Stimulated activated CD4-positive, alpha-beta T cell treated with anti-CD3 and anti-CD28 coated beads, TNF-alpha, amount 100 ng/mL, for 24 hours (primary cell): ENCODE measurements around the gene F8.

Source experiments
- DNase-seq, 3 experiments: peaks; one replicate each; pipeline ENCODE4 v3.0.0-alpha.2; 2020; ENCODE audit warnings: low read depth in 3 of 3

F8 gene

DNA sequence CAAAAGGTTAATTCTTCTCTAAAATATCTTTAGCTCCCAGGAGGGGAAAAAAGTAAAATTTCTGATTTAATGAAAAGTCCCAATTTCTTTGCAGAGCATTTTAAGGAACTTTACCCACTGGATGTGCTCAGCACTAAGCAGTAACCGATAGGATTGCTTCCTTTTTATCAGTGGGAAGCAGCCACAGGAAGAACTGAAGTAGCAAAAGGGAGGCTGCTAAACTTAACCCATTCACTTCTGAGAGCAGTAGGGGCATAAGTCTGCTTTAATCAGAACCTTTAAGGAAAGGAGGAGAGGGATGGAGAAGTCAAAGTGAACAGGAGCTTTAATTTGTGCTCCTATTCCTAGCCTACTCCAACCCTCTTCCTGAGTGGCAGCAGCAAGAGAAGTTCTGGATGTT is at the start of gene F8:
Gene F8 (minus strand): TSS at position 139 of the 400 bp plus-strand sequence. CDS start 171 bp downstream, outside the sequence.
- no peak for DNase-seq

DNA sequence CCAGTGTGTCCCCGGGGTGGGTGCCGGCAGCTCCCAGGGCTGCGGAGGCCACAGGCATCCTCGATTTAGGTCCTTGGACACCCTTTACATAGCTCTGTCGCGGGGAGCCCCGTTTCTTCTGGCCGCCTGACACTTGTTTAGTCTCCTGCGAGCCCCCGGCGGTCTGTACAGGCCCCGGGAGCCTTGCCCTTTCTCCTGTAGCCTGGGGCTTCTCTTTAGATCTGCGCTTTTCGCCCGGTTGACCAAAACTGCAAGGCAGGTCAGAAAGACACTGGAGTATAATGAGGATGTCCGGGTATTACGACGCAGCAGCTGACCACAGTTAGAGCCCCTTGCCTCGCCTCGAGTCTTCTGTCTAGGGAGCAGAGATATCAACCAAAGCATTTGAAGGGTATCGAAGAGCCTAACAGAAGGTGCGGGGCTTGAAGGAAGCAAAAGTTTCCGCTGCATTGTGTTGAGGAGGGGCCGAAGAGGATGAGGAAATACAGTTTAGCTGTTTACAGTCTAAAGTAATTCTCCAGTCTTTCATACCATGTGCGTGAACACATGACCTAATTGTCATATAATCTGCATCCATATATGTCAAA is 49.3 kb upstream of the F8 start:
- DNase-seq, result no peak

DNA sequence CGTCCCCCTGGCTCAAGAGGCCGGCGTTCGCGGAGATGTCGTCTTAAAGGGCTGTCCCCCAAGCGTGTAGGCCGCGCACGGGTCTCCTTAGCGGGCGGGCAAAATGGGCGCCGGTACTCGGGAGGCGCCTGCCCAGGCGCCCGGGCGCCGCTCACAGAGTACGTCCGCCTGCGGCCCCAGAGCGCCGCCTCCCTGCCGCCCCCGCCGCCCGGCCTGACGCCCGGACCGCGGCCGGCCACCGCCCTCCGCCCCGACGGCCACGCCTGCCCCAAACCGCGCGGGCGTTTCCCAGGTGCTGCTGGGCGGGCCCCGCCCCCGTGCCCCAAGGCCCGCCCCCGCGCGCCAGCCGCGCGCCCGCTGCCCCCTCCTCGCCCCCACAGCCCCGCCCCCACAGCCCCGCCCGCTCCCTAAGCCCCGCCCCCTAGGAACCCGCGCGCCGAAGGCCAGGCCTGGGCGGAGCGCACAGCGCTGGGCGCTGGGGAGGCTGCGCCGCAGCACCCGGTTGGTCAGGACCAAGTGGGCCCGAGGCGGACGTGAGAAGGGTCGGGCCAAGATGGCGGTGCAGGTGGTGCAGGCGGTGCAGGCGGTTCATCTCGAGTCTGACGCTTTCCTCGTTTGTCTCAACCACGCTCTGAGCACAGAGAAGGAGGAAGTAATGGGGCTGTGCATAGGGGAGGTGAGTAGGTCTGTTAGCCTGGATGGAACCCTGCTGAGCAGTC is 48.6 kb upstream of the F8 start, which contains the start of the genes BRCC3, CMC4 and MTCP1:
Gene BRCC3 (plus strand): TSS at position 534 of the 719 bp plus-strand sequence. CDS start 20 bp downstream, at position 554.
Gene CMC4 (minus strand): TSS at position 162 of the 719 bp plus-strand sequence. CDS start 7,113 bp downstream, outside the sequence.
Gene MTCP1 (minus strand): TSS at position 162 of the 719 bp plus-strand sequence. CDS start 5,126 bp downstream, outside the sequence.
- peak; percentile 36 to 75 (median 53) for DNase-seq

DNA sequence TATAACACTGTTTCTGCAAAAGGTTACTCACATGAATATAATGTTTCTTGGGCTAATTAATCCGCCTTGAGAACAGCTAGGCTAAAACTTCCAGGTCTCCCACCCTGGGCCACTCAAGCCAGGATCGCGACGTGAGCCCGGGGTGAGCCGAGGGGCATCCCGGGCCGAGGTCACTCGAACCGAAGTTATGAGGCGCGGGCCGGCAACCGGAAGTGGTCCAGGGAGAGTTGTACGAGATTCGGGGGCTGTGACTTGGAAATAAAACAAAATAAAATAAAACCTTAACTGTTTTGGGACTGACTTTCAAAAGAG is 48.1 kb upstream of the F8 start:
- DNase-seq, result no peak

DNA sequence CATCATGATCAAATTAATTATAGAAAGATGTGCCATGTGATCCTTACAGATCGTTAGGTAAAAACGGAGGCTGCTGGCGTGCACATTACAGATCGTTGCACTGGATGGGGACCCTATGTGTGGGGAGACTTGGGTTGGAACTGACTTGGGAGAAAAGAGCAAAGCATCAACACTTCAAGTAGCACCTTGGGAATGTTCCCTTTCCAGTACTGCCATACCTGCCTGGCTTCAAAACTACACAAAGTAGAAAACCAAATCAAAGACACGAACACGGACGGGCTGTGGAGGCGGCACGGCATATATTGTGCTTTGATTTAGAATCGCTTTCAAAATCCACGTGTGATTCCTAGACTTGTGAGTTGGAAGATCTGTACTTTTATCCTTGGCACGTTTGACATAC is 47.5 kb upstream of the F8 start:
- no peak for DNase-seq

DNA sequence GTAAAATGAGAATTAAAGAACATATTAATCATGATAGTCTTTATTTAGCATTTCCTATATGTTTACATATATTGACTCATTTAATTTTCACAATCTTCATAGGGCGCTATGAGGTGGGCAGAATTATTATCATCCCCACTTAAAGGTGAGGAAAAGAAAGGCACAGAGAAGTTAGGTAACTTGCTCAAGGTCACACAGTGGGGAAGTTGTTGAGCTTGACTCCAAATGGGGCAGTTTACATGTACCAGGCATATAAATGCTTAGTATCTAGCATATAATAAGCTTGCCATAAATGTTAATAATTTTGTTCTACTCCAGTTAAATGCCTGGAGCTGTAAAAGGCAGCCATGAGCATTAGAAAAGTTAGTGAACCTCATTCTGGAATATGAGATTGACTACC is 46.9 kb upstream of the F8 start:
- no peak for DNase-seq

DNA sequence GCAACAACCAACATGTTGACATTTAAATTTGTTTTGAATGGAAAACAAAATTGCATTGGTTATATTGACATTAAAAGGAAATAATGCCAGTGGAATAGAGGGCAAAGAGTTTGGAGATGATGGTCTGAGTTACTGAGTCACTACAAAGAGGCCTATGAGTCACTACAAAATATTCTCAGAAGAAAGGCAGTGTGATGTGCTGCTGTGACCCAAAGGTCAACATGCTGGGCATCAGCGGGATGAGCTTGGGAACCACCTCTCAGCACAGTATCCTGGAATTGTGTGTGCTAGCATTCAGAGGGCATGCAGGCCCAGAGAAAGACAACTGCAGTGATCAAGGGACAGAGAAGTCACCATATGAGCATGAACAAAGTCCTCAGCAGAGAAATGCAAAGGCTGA is 45.6 kb upstream of the F8 start:
- no peak for DNase-seq

DNA sequence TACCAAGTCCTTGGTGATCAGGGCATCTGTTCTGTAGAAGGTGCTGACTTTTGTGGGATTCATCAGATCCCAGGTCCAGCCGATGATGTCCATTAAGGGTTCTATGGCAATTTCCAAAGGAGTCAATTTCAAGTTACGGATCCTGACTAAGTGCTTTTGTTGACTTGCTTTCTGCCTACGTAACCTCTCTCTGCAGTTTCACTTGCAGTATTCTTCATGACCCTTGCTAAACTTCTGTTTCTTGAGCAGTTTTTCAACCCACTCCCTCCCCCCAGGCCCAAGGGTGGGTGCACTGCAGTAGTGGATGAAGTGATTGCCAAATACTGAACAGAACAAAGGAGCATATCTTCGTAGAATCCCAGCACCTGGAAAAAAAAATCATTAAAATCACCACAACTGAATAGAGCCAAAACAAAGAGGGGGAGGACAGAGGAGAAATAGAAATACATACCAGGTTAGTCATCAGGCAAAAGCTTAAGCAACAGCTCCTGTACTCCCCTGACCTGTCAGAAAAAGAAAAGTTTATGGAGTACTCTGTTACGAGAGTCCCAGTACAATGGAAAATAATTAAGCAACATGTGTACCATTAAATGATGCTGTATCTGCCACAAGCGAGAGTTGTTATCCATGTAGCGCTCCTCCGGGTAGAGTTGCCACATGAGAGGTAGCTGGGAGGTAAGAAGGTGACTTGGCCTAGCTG is 42.7 kb upstream of the F8 start:
- DNase-seq, result no peak

DNA sequence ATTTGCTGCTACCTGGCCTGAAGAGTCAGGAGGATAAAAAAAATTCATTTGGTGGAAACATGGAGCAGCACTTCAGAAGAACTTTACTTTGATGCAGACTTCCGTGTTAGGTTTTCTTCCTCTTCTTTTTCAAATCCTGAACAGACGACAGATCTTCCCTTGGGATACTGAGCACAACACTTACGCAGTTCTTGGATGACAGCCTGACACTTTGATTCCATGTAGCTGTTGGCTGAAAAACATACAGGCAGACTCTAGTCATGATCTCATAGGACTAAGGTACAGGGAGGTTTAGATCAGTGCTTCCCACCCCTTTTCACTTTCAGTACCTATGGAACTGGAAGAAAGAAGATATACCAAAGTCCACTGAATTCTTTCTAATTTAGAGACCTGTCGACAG is 39.2 kb upstream of the F8 start:
- no peak for DNase-seq

DNA sequence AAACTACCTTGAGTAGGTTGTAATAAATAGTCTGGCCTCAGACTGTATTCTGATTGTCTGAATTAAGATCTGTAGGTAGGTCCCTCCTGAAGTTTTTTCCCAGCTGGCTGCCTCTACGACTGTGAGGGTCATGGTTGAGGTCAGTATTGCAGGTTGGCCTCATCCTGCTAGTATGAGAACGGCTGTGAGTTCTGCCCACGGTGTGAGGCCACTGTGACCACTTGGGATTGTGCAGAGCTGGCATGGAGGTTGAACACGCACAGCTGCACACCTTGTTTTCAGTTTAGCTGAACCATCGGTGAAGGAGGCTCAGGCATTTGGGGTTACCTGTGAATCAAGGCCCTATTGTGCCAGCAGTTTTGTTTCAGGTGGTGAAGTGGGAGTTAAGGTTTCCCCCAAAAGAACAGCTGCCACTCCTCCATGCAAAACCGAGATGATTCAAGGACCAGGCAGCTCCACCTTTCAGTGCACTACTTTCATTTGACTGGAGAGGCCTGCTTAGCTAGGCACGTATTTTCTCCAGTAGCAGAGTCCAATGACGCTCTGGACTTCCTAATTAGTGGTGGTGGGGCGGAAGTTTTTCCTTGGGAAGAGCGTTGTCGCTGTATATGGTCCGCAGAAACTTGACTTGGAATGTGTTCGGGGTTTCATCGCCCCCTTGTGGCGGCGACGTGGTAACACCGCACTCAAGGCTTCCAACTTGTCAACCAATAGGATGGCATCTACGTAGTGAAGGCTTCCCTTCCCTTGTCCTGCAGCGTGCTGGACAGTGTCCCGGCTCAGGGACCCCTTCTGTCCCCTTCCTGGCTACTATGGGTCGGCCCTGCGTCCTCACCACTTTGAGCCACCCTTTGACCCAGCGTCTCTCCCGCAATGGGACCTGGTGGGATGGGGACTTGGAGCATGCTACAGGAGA is 34.6 kb upstream of the F8 start:
- DNase-seq, result peak in 2 of 3 experiments; percentile 6 to 24

DNA sequence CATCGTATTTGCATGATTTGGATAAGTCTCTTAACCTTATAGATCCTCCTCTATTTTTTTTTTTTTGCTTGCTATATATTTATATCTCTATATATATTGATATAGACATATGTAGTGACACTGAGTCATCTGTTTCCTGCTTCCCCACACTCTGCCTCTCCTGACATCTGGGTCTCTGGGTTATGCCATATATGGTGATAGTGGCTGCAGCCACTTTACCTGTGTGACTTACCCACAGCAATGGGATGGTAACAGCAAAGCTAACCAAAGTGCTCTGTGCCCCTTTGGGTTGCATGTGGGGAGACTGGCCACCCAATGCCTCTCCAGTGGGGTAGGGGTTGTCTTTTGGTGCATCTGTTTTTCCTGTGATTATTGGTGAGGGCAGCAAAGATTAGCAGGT is 33.9 kb upstream of the F8 start:
- DNase-seq, result no peak

DNA sequence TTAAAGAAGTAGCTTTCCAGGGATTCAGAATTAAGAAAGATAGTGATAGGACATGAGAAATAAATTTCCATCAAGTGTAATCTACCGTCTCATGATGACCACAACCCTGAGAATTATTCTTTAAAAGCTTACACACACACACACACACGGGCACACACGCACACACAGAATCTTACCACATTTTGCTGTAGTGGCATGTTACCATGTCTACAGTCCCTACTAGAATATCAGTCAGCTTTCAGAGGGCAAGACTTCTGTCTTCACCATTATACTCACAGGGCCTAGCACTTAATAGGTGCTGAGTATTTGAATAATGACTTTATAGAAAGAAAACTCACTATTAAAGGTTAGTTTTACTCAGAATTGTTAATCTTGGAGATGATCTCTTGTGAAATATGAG is 33.0 kb upstream of the F8 start:
- no peak for DNase-seq

DNA sequence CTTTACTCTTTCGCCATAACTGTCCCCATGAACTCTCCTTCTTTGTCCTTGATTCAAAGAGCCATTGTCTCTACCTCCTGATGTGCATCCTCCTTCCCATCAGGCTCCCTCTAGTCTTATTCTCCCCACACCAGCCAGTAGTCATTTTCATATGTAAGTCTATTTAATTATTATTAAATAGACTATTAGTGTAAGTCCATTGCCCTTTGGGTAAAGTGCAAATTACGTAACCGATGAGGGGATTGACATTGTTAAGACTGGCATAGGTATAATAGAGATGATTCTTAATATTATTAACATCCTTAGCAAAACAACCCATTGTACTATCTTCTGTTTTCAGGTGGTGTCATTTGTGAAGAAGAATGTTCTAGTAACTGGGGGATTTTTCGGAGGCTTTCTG is 31.7 kb upstream of the F8 start:
- DNase-seq, result no peak

DNA sequence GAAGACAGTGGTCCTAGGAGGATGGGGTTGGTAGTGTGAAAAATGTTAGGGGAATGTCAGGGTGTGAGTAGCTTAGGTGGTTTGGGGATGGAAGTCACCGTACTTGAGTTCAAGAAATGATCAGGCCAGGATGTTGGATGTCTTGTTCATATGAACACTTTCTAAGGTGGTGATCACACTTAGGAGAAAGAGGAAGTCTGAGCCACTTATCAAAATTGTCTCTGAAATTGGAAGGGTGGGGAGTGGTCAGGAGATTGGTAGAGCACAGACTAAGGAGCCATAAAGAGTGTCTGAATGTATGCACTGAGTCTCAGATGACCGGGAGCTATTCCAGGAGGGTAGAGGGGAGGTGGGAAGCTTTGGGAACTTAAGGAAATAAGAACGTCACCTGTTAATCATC is 31.1 kb upstream of the F8 start:
- no peak for DNase-seq

DNA sequence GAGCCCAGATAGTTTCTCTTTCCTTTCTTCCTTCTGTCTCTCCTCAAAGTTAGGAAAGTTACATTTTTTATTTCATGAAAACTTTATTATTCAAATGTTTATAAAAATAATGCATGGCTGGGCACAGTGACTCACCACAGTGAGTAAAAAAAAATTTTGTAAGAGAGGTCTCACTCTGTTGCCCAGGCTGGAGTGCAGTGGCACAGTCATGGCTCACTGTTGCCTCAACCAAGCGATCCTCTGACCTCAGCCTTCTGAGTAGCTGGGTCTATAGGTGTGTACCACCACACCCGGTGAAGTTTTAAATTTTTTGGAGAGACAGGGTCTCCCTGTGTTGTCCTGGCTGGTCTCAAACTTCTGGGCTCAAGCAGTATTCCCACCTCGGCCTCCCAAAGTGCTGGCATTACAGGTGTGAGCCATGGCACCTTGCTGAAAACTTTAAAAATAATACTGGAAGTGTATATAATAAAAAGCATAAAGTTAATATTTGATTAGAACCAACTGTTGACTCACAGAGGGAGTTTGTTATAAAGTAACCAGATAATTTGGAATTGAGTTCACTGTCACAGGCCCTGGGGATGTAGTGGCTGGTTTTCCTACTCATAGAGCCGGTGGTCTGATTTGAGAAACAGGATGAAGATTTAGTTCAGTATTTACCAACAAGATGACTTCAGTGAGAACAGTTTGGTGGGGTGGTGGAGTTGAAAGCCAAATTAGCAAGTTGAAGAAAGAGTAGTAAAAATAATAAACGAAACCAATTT is 30.4 kb upstream of the F8 start:
- no peak for DNase-seq

DNA sequence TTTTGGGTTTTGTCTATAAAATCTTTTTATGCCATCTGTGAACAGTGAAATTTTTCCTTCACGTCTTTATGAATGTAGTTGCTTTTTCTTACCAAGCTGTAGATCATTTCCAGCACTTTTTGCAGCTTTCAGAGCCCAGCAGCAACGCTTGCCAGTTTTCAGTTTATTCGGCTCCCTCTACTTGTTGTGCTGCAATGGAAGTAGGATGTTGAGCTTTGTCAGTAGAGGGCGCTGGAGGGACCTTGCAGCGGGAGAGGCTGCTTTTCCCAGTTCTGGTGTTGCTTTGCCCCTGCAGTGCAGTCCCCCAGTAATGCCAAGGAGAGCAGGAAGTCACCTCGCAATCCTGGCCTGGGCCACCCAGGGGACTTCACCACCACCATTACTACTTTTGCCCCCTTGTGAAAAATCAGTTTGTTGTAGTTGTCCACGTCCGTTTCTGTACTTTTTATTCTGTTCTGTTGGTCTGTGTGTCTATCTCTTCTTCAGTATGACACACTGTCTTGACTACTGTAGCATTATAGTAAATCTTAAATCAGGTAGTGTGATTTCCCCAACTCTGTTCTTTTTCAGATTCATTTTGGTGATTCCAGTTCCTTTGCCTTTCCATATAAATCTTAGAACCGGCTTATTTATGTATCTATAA is 26.6 kb upstream of the F8 start:
- DNase-seq, result no peak

DNA sequence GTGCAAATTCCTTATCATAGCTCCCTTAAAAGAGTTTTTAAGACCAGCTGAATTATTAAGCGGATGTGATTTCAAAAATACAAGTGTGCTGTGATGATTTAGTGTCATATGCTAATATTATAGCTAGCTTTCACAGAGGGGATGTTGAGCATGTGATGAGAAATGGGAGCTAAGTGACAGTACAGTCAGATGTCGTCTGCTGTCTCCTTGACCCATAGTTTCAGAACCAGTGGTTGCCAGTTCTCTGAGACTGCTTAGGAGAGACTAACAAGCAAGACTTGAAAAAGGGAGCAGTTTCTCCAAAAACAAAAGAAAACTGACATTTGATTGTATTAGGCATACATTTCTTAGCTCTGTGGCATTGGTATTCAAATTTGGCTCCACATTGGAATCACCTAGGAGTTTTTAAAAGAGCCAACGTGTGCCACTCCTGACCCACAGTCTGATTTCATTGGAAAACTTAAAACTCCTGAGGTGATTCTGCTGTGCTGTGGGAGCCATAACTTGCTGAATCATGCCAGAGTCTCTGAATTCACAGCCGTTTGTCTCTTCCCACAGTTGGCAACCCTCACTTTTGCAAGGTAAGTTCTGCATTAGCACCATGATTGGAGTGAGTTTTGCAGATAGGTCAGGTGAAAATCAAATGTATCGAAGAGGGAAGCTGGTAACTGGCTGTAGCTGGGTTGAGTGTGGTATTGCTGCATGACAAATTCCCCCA is 24.4 kb upstream of the F8 start:
- DNase-seq, result no peak

DNA sequence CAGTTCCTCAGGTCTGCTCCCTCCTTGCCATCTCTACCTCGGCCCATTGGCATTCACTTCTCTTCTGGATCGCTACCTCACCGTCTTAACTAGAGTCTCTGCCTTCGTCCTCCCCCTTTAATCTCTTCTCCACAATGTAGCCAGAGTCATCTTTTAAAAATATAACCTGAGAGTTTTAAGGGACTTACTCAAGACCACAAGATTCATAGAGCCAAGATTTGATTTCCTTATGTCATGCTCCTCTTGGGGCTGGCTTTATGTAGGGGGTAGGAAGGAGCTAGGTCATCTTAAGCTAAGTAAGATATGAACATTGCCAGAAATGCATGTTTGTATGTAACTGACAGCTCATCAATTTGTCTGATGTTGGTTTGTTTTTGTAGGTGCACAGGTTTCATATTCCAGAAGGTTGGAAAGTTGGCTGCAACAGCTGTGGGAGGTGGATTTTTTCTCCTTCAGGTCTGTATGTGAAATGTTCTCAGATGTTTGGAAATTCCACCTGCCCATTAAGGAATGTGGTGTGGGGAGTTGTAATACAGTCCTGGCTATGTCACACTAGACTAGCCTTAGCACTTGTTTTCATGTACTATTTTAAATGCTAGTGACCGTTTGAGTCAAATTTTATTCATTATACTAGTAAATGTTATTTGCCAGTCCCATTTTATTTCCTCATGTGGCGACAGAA is 23.7 kb upstream of the F8 start:
- no peak for DNase-seq

DNA sequence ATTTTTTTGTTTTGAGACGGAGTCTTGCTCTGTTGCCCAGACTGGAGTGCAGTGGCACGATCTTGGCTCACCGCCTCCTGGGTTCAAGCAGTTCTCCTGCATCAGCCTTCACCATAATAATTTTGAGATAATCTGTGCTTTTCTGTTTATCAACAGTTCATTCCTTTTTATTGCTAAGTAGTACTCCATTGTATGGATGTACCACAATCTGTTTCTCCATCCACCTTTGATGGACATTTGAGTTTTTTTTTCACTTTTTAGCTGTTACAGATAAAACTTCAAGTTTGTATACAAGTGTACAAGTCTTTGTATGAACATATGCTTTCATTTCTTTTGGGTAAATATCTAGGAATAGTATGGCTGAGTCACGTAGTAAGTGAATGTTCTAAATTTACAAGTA is 13.2 kb upstream of the F8 start:
- DNase-seq, result no peak
